HUES64 (cell line): ENCODE results near the gene CEP57.
"Not testable (repeated sequence)": the region's sequence is repeated elsewhere in the genome, so short reads cannot be mapped to it uniquely, and the experiment has no call there.

Experiments
- H3K27ac ChIP-seq: 2 replicates; pipeline ENCODE4 v1.7.0; 2013; ENCODE audit warnings: low read depth, low read length, inconsistent platforms
- H3K27me3 ChIP-seq: 2 replicates; pipeline ENCODE4 v1.6.1; 2013; ENCODE audit warnings: mild to moderate bottlenecking, low read length; ENCODE audit not compliant: insufficient read depth
- H3K36me3 ChIP-seq: 2 replicates; pipeline ENCODE4 v1.6.1; 2013; ENCODE audit warnings: mild to moderate bottlenecking, low read length; ENCODE audit not compliant: insufficient read depth
- H3K4me1 ChIP-seq: 2 replicates; pipeline ENCODE4 v1.6.1; 2013; ENCODE audit warnings: mild to moderate bottlenecking, low read length, moderate library complexity; ENCODE audit not compliant: insufficient read depth
- H3K4me3 ChIP-seq: 2 replicates; pipeline ENCODE4 v1.5.1; 2013; ENCODE audit warnings: mild to moderate bottlenecking, low read length, moderate library complexity
- H3K9ac ChIP-seq: 2 replicates; pipeline ENCODE4 v1.6.1; 2013; ENCODE audit warnings: mild to moderate bottlenecking, low read depth, low read length
- H3K9me3 ChIP-seq: 2 replicates; pipeline ENCODE4 v1.6.1; 2013; ENCODE audit warnings: low read depth, low read length; ENCODE audit not compliant: insufficient read depth
- WGBS: fragments of 150-250, 120-280 bp; methylation state at CpG from one replicate; pipeline ENCODE4 v1.1.7; 2013; ENCODE audit warnings: missing lambda C conversion rate; 5-methylcytosine and 5-hydroxymethylcytosine counted together

The CEP57 gene

DNA sequence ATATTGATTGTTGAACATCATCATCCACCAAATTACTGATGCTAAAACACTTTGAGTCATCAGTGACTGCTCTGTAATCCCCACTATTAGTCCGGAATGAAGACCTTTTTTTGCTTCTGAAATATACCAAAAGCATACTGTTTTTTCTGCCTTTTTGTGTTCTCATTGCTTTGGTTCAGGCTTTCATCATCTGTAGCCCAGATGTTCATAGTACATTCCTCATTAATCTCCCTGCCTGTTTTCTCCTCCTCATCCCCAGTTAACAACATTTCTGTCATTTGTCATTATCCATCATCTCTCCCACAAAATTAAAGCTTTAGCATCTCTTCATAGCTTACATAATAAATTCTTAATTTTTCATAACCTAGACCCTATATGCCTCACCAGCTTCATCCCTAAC lies 9.2 kb downstream of the CEP57 start:
- 89% methylated on average over 1 of the region's 1 CpG for WGBS
- Histone ChIP-seq H3K9ac (no peak overlapping the region), H3K4me1 (no peaks in the 10 kb centered on the region), H3K27me3 (no peaks in the 10 kb centered on the region), H3K27ac (no peak overlapping the region), H3K36me3 (peaks cover 57% of the 10 kb centered on the region), H3K4me3 (no peak overlapping the region), H3K9me3 (peaks cover 5% of the 10 kb centered on the region; the same call in 1 of the 2 replicates)

DNA sequence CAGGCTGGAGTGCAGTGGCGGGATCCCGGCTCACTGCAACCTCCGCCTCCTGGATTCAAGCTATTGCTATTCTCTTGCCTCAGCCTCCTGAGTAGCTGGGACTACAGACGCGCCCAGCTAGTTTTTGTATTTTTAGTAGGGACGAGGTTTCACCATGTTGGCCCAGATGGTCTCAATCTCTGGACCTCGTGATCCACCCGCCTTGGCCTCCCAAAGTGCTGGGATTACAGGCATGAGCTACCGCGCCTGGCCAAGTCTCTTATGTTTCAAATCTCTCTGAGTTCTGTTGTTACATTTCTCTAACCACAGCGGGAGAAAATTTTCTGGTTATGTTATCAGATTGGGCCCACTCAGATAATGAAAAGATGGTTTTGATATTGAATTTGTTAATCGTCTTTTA lies 10.1 kb downstream of the CEP57 start:
- WGBS, result 92% methylated on average over 11 of the region's 12 CpGs
- peaks cover 66% of the 10 kb centered on the region for H3K36me3 ChIP-seq

DNA sequence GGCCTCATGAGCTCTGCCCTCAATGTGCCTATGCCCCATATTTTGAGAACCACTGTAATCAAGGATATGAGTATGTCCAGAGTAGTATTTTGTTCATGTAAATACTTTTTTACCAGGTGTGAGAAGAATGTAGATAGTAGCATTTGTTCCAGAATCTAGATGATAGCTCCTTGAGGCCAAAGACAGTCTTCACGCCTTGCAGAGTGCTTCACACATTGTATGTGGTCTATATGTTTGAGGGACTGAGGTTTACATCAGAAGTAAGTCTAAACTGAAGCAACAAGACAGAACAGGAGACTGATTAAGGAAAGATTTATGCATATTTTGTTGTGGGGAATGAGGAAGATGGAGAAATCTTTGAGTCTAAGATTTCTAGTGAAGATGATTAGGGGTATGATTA lies 12.5 kb downstream of the CEP57 start:
- whole genome bisulfite sequencing, result 95% methylated on average over 1 of the region's 1 CpG
- H3K9ac ChIP-seq, result no peak overlapping the region
- H3K36me3 ChIP-seq, result peaks cover 85% of the 10 kb centered on the region
- no peaks in the 10 kb centered on the region for H3K27me3 ChIP-seq
- H3K4me1 ChIP-seq, result no peaks in the 10 kb centered on the region
- no peak overlapping the region for H3K27ac ChIP-seq
- peaks cover 31% of the 10 kb centered on the region for H3K9me3 ChIP-seq
- H3K4me3 ChIP-seq, result no peak overlapping the region

More for the DNA sequence above, 10.1 kb downstream of the CEP57 start:
- Histone ChIP-seq H3K27ac (no peak overlapping the region), H3K4me1 (no peaks in the 10 kb centered on the region), H3K27me3 (no peaks in the 10 kb centered on the region), H3K4me3 (no peak overlapping the region), H3K9me3 (peaks cover 14% of the 10 kb centered on the region), H3K9ac (no peak overlapping the region)

DNA sequence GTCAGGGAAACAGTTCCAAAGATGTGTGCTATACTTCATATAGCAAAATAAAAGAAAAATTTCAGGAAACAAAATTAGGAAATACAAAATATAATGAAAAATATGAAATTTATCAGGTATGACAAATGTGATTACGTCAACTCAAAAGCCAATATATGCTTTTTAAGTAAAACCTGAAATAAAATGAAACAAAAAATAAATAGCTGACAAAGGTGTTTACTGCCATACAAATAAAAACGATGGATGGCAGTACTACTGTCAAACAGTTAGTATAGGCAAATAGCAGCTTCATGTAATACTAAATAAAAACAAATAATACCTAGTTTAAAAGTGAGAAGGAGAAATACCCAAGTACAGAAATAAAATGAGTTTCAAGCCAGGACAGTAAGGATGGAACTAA lies 13.7 kb downstream of the CEP57 start:
- Histone ChIP-seq H3K27me3 (no peaks in the 10 kb centered on the region), H3K4me3 (no peak overlapping the region), H3K4me1 (no peaks in the 10 kb centered on the region), H3K27ac (no peak overlapping the region), H3K9me3 (peaks cover 31% of the 10 kb centered on the region), H3K36me3 (peaks cover 79% of the 10 kb centered on the region), H3K9ac (no peak overlapping the region)
- no CpG with 5 or more reads among the region's 2 CpGs for WGBS

DNA sequence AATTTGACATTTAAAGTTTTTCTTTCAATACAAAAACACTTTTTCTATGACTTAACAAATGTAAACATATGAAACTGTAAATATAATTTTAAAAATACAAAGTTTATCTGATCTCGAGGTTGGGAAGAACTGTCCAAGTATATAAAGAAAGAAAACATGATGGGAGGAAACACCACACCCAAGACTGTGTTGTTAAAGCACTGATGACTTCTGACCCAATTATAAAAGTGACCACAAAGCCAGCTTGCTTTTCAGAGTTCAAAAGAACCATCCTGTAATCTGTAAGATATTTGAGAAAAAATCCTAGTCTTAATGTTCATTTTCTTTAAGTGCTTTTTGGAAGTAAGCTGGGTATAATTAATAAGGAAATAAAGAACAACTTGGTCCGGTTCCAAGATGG lies 15.6 kb downstream of the CEP57 start:
- no peak overlapping the region for H3K4me3 ChIP-seq
- 97% methylated on average over 1 of the region's 2 CpGs for WGBS
- H3K27ac ChIP-seq, result no peak overlapping the region
- H3K4me1 ChIP-seq, result no peaks in the 10 kb centered on the region
- no peaks in the 10 kb centered on the region for H3K27me3 ChIP-seq
- peaks cover 31% of the 10 kb centered on the region for H3K9me3 ChIP-seq
- peaks cover 62% of the 10 kb centered on the region for H3K36me3 ChIP-seq
- no peak overlapping the region for H3K9ac ChIP-seq

DNA sequence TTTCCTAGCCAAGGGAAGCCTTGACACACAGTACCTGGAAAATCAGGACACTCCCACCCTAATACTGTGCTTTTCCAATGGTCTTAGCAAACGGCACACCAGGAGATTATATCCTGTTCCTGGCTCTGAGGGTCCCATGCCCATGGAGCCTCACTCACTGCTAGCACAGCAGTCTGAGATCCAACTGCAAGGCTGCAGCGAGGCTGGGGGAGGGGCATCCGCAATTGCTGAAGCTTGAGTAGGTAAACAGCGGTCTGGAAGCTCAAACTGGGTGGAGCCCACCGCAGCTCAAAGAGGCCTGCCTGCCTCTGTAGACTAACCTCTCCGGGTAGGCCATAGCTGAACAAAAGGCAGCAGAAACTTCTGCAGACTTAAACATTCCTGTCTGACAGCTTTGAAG lies 16.2 kb downstream of the CEP57 start:
- not testable (repeated sequence) for H3K4me1 ChIP-seq, H3K9ac ChIP-seq, H3K27ac ChIP-seq, H3K27me3 ChIP-seq, H3K4me3 ChIP-seq
- Histone ChIP-seq H3K36me3 (peaks cover 56% of the 10 kb centered on the region), H3K9me3 (peaks cover 31% of the 10 kb centered on the region)
- WGBS, result 96% methylated on average over 6 of the region's 6 CpGs

DNA sequence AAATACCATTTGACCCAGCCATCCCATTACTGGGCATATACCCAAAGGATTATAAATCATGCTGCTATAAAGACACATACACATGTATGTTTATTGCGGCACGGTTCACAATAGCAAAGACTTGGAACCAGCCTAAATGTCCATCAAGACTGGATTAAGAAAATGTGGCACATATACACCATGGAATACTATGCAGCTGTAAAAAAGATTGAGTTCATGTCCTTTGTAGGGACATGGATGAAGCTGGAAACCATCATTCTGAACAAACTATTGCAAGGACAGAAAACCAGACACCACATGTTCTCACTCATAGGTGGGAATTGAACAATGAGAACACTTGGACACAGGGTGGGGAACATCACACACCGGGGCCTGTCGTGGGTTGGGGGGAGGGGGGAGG lies 20.8 kb downstream of the CEP57 start:
- not testable (repeated sequence) for H3K9ac ChIP-seq, H3K4me1 ChIP-seq, H3K4me3 ChIP-seq, H3K27ac ChIP-seq, H3K27me3 ChIP-seq
- WGBS, result 89% methylated on average over 4 of the region's 4 CpGs
- peaks cover 12% of the 10 kb centered on the region for H3K9me3 ChIP-seq
- peaks cover 48% of the 10 kb centered on the region for H3K36me3 ChIP-seq

DNA sequence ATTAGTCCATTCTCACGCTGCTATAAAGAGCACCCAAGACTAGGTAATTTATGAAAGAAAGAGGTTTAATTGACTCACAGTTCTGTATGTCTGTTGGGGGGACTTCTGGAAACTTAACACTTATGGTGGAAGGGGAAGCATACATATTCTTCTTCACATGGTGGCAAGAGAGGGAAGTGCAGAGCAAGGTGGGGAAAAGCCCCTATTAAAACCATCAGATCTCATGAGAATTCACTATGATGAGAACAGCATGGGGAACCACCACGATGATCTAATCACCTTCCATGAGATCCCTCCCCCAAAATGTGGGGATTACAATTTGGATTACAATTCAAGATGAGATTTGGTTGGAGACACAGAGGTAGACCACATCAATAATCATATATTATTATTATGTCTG lies 25.7 kb downstream of the CEP57 start:
- no peaks in the 10 kb centered on the region for H3K27me3 ChIP-seq
- no peak overlapping the region for H3K27ac ChIP-seq
- H3K4me3 ChIP-seq, result no peak overlapping the region
- H3K9ac ChIP-seq, result no peak overlapping the region
- WGBS, result 100% methylated on average over 2 of the region's 2 CpGs
- H3K36me3 ChIP-seq, result peaks cover 79% of the 10 kb centered on the region
- no peaks in the 10 kb centered on the region for H3K4me1 ChIP-seq
- no peaks in the 10 kb centered on the region for H3K9me3 ChIP-seq

DNA sequence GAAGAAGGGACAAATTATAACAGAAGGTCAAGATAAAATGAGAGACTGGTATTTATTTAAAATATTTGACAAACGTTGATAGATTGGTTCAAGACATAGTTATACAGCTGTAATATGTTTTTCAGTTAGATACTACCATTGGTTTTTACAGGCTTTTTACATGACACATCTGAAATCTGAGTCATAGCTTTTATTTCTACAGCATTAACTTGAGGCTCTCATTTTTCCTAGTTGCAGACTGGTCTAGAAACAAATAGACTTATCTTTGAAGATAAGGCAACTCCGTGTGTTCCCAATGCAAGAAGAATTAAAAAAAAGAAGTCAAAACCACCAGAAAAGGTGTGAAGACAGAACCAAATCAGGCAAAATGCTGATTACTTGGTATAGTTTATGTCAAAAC lies 31.3 kb downstream of the CEP57 start:
- no peaks in the 10 kb centered on the region for H3K9me3 ChIP-seq
- H3K4me1 ChIP-seq, result no peaks in the 10 kb centered on the region
- H3K27ac ChIP-seq, result no peak overlapping the region
- peaks cover 90% of the 10 kb centered on the region for H3K36me3 ChIP-seq
- no peaks in the 10 kb centered on the region for H3K27me3 ChIP-seq
- no peak overlapping the region for H3K9ac ChIP-seq
- H3K4me3 ChIP-seq, result no peak overlapping the region
- WGBS, result 97% methylated on average over 2 of the region's 2 CpGs

DNA sequence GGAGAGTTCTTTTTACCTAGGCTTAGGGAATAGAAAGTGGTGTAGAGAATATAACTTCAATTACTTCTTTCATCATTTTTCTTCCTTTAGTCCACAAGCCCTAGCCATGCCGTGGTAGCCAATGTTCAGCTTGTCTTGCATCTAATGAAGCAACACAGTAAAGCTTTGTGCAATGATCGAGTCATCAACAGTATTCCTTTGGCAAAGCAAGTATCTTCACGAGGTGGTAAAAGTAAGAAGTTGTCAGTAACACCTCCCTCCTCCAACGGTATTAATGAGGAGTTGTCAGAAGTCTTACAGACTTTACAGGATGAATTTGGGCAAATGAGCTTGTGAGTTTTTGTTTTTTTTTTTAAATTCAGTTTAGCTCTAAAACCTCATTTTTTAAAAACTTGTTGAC lies 37.4 kb downstream of the CEP57 start:
- no peaks in the 10 kb centered on the region for H3K4me1 ChIP-seq
- WGBS, result 95% methylated on average over 4 of the region's 4 CpGs
- peaks cover 88% of the 10 kb centered on the region for H3K36me3 ChIP-seq
- H3K4me3 ChIP-seq, result no peak overlapping the region
- H3K27ac ChIP-seq, result no peak overlapping the region
- H3K9ac ChIP-seq, result no peak overlapping the region
- no peaks in the 10 kb centered on the region for H3K27me3 ChIP-seq
- H3K9me3 ChIP-seq, result no peaks in the 10 kb centered on the region

DNA sequence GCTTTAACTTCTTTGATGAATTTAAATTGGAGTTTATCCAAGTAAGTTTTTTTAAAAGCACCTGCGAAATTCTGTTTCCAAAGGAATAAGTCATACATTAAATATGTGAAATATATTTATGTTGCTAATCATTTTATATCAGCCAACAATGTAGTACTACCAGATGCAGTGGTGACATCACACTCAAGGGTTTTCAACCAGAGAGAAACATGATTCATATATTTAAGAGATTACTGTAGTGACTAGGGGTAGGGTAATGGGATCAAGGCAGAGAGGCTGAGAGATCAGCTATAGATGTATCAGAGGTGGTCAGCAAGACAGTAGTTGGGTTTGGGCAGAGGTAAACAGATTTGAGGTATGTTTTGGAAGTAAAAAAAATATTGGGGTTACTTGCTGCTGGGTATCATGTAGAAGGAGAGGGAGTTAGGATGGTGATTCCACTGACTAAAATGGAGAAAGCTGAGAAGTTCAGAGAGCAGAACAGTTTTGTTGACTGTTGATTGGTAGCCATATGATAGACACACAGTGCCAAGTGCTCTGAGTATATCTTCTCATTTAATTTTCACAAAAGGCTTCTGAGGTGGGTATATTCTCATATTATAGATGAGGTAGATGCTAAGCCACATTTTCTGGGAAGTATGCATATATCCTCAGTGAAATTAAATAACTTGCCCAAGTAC lies 39.4 kb downstream of the CEP57 start:
- Histone ChIP-seq H3K4me1 (no peaks in the 10 kb centered on the region), H3K4me3 (no peak overlapping the region), H3K9ac (no peak overlapping the region), H3K27ac (no peak overlapping the region), H3K36me3 (peaks cover 89% of the 10 kb centered on the region), H3K27me3 (no peaks in the 10 kb centered on the region), H3K9me3 (no peaks in the 10 kb centered on the region)
- WGBS, result no CpG with 5 or more reads among the region's 1 CpG
